Colonic mucosa (tissue), 4 donors: ENCODE results near the gene TREML2. TPM values are rescaled to one million over a fixed set of nuclear protein-coding genes. Genes with fewer than 3 reads are reported as not detected.
"Not testable (repeated sequence)": the region's sequence is repeated elsewhere in the genome, so short reads cannot be mapped to it uniquely, and the experiment has no call there.

Experiments
- DNase-seq: peaks from one replicate; pipeline ENCODE4 v3.0.0-alpha.2; 2020
- H3K27ac ChIP-seq: fragments of 200-600 bp; one replicate; pipeline ENCODE4 v1.8.0; 2021
- H3K27me3 ChIP-seq: fragments of 200-600 bp; one replicate; pipeline ENCODE4 v1.8.0; 2021
- H3K36me3 ChIP-seq: fragments of 200-600 bp; one replicate; pipeline ENCODE4 v1.8.0; 2021
- H3K4me1 ChIP-seq: fragments of 200-600 bp; one replicate; pipeline ENCODE4 v1.8.0; 2021; ENCODE audit warnings: mild to moderate bottlenecking
- H3K4me3 ChIP-seq: fragments of 200-600 bp; one replicate; pipeline ENCODE4 v1.8.0; 2021
- H3K9ac ChIP-seq, 2 donors: one replicate each; pipeline ENCODE4 v1.7.0; 2013; ENCODE audit warnings: control low read depth in 2 of 2, low read depth in 2 of 2, low read length in 2 of 2
- H3K9me3 ChIP-seq: fragments of 200-600 bp; one replicate; pipeline ENCODE4 v1.8.0; 2021
- intact Hi-C: fragments of 100-400 bp; cut with DNase I; formaldehyde crosslinking; loops from one replicate; pipeline ENCODE4 v1.14.1; 2022
- total RNA-seq, 2 donors: library from RNA; stranded (reverse); fragmentation: NEBNext Ultra II Directional in 1 of 2; extraction: Animal tissue kit (Norgen Biotek cat#: 25700) in 1 of 2; gene quantifications; one replicate each; pipeline ENCODE4 v1.2.1, GENCODE V29; 2021
- TF ChIP-seq, protein P1 (sequence below): fragments of 200-600 bp; IDR thresholded peaks from one replicate; pipeline ENCODE4 v1.8.0; 2022; ENCODE audit warnings: antibody characterized with exemption, mild to moderate bottlenecking
- donor health status: healthy.
- donor health status: DM: no; HTN: no; CAD: no.
- donor health status: DM: no; HTN: no; CAD: no.

The TREML2 gene, protein sequence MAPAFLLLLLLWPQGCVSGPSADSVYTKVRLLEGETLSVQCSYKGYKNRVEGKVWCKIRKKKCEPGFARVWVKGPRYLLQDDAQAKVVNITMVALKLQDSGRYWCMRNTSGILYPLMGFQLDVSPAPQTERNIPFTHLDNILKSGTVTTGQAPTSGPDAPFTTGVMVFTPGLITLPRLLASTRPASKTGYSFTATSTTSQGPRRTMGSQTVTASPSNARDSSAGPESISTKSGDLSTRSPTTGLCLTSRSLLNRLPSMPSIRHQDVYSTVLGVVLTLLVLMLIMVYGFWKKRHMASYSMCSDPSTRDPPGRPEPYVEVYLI
- total RNA-seq = under 1 TPM in 1 of 2 donors, not detected in 1; 0.11 TPM

DNA sequence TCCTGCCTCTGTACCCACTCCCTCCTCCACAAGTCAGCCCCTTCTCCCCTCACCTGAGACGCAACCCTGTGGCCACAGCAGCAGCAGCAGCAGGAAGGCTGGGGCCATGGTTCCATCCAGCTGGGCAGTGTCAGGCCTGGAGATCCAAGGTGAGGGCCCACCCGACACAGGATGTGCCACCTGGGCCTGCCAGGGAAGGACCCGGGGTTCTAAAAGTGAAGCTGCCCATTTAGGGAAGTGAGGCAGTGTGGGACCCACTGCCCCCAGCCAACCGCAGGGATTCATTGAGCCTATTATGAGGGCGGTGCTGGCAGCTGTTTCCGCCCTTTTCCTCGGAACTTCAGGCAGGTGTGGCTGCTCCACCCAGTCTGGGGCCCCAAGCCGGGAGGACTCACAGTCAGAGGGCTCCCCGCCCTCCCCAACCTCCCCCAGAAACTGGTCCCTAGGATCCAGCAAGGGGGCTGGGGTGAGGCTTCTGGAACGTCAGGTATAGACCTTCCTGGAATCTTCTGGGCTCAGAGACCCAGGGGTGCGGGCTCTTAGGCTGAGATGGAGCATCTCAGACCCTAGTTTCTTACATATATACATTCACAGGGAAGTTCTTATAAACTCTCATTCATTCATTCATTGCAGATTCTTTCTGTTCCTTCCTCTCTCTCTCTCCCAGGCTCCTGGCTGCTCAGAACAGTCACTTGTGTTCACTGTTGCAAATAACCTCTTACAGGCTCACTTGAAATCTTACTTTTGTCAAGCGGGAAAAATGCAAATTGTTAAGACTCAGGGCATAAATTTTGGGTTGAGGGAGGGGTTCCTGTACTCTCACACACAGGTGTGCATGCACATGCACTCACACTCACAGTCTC lies at the start of gene TREML2:
TREML2 (minus strand) TSS at position 249 of the 863 bp plus-strand sequence; CDS start at position 108, 141 bp downstream.
- H3K4me3 ChIP-seq = no peak within 1 kb of the TSS
- H3K9ac ChIP-seq = no peak within 1 kb of the TSS
- H3K36me3 ChIP-seq = no peaks in the 10 kb centered on the region
- H3K27me3 ChIP-seq = no peaks in the 10 kb centered on the region
- intact Hi-C loops = no loop called here
- TF ChIP-seq, protein P1, sequence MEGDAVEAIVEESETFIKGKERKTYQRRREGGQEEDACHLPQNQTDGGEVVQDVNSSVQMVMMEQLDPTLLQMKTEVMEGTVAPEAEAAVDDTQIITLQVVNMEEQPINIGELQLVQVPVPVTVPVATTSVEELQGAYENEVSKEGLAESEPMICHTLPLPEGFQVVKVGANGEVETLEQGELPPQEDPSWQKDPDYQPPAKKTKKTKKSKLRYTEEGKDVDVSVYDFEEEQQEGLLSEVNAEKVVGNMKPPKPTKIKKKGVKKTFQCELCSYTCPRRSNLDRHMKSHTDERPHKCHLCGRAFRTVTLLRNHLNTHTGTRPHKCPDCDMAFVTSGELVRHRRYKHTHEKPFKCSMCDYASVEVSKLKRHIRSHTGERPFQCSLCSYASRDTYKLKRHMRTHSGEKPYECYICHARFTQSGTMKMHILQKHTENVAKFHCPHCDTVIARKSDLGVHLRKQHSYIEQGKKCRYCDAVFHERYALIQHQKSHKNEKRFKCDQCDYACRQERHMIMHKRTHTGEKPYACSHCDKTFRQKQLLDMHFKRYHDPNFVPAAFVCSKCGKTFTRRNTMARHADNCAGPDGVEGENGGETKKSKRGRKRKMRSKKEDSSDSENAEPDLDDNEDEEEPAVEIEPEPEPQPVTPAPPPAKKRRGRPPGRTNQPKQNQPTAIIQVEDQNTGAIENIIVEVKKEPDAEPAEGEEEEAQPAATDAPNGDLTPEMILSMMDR = no peak
- DNase-seq = no peak
- peak within 1 kb of the TSS; percentile 47 for H3K27ac ChIP-seq
- no peaks in the 10 kb centered on the region for H3K4me1 ChIP-seq
- no peaks in the 10 kb centered on the region for H3K9me3 ChIP-seq

DNA sequence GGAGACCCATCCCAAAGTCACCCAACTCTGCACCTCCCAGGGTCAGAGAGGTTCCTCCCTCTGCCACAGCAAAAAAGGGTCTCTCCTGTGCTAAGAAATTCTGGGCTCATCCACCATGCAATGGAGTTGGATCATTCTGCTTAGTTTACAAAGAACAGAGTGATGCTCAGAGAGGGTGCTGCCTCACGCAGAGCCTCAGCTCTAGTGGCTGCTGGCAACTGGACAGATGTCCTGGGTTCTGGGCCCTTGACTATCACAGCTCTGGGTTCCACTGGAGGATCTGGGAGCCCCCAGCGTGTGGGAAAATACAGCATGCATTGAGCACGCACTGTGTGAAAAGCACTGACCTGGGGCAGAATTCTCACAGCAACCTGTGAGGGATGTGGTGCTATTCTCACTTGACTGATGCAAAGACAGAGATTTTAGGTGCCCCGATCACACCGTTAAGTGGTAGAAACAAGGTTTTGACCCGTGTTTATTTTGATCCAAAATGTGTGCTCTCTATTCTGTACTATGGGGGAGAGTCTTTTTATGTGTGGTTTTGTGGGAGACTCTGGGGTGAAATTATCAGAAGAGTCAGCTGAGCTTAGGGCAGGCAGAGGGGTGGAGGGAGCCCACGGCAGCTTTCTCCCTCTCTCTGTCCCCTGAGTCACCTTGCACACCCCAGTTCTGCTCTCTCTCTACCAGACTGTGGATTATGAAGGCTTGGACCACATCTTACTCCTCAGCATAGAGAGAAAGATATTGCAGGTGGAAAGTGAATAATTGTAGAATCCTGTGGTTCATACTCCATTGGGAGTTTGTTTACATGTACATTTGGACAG lies 47.1 kb upstream of the TREML2 start:
- no peaks in the 10 kb centered on the region for H3K27me3 ChIP-seq
- no peaks in the 10 kb centered on the region for H3K9me3 ChIP-seq
- no peak overlapping the region for H3K27ac ChIP-seq
- no peak overlapping the region for H3K9ac ChIP-seq
- no peak for DNase-seq
- H3K4me3 ChIP-seq = no peak overlapping the region
- intact Hi-C loops = no loop called here
- no peaks in the 10 kb centered on the region for H3K4me1 ChIP-seq
- TF ChIP-seq, protein P1 = no peak
- H3K36me3 ChIP-seq = no peaks in the 10 kb centered on the region

DNA sequence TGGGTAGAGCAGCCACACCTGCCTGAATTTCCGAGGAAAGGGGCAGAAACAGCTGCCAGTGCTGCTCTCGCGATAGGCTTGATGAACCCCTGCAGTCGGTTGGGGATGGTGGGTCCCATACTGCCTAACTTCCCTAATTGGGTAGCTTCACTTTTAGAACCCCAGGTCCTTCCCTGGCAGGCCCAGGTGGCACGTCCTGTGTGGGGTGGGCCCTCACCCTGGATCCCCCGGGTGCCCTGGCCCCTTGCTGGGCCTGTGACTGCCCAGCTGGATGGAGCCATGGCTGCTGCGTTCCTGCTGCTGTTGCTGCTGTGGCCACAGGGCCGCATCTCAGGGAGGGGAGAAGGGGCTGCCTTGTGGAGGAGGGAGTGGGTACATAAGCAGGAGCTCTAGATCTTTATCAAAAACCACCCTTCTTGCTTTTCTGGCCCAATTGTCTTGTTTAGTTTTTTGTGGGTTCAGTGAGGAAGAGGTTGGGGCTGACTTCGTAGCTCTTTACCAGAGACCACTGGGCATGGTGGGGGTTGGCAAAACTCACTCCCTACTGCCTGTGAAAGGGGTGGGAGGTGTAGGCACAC lies 46.4 kb upstream of the TREML2 start:
- Histone ChIP-seq H3K9me3 (no peaks in the 10 kb centered on the region), H3K27ac (no peak overlapping the region), H3K9ac (no peak overlapping the region), H3K36me3 (no peaks in the 10 kb centered on the region), H3K4me1 (no peaks in the 10 kb centered on the region), H3K4me3 (no peak overlapping the region), H3K27me3 (no peaks in the 10 kb centered on the region)
- TF ChIP-seq, protein P1 = no peak
- intact Hi-C loops = no loop called here
- DNase-seq = no peak

DNA sequence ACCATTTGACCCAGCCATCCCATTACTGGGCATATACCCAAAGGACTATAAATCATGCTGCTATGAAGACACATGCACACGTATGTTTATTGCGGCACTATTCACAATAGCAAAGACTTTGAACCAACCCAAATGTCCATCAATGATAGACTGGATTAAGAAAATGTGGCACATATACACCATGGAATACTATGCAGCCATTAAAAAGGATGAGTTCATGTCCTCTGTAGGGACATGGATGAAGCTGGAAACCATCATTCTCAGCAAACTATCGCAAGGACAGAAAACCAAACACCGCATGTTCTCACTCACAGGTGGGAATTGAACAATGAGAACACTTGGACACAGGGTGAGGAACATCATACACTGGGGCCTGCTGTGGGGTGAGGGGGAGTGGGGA lies 45.6 kb upstream of the TREML2 start:
- H3K9me3 ChIP-seq, H3K27ac ChIP-seq, H3K36me3 ChIP-seq, intact Hi-C loops, DNase-seq, H3K4me3 ChIP-seq, H3K4me1 ChIP-seq, H3K27me3 ChIP-seq, H3K9ac ChIP-seq: not testable (repeated sequence)

DNA sequence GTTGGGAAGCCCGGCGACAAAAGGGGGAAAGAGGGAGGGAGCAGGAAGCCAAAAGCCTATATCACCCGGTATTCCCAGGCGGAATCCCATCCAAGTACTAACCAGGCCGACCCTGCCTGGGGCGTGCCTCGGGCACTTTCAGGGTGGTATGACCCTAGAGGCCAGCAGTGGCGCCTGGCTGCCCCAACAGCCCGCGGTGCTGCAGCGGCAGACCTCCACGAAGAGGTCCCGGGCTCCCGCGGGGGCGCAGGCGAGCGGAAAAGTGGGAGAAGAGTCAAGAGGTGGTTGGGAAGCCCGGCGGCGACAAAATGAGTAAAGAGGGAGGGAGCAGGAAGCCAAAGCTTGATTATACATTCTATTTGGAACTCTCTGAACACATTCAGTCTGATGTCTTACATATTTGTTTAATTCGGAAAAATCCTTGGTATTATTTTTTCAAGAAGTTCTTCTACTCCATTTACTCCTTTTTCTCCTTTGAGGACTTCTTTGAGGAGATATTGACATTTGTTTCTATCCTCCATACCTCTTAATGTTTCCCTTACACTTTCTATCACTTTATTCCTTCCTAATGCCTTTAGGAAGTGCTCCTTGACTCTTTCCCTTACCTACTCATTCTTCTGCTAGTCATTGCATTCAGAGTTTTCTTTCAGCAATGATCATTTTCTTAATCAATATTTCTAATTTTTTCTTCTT lies 38.7 kb upstream of the TREML2 start:
- no peaks in the 10 kb centered on the region for H3K4me1 ChIP-seq
- H3K27me3 ChIP-seq = peaks cover 12% of the 10 kb centered on the region
- peak; percentile 4 for DNase-seq
- no peak overlapping the region for H3K9ac ChIP-seq
- no peaks in the 10 kb centered on the region for H3K36me3 ChIP-seq
- no peak overlapping the region for H3K4me3 ChIP-seq
- no peak overlapping the region for H3K27ac ChIP-seq
- H3K9me3 ChIP-seq = no peaks in the 10 kb centered on the region
- intact Hi-C loops = no loop called here
- TF ChIP-seq, protein P1 = no peak
